Esophagus squamous epithelium (tissue), 4 donors: ENCODE data around the gene TLNRD1.

Experiments
- POLR2A ChIP-seq, 4 donors: fragments of 450-650 bp; IDR thresholded peaks; one replicate each; pipeline ENCODE4 v1.6.1; 2017; ENCODE audit warnings: antibody characterized with exemption in 4 of 4, mild to moderate bottlenecking in 4 of 4, moderate library complexity in 3 of 4
- TF ChIP-seq, protein P1 (sequence below), 6 experiments: fragments of 450-650 bp in 4 of 6; fragments of 200-600 bp in 2 of 6; sonication (generic) in 2 of 6; IDR thresholded peaks; one replicate each; pipeline ENCODE4 v1.5.1; 2016 to 2019; ENCODE audit warnings: antibody characterized with exemption in 6 of 6, mild to moderate bottlenecking in 4 of 6, moderate library complexity in 4 of 6

DNA sequence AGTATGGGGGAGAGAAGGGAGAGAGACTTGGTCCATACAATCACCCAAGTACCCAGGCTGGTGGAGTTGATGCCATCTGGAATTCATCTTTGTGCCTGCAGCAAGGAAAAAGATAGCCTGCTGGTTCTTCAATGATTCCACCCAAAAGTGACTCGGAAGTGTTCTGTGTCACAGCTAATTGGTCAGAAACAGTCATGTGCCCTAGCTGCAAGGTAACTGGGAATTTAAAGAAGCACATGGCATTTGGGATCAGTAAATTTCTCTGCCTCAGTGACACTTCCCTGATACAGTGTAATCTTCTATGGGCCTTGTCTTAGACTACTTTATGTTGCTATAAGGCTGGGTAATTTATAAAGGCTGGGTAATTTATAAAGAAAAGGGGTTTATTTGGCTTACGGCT lies 17.5 kb downstream of the TLNRD1 start:
- TF ChIP-seq, protein P1, sequence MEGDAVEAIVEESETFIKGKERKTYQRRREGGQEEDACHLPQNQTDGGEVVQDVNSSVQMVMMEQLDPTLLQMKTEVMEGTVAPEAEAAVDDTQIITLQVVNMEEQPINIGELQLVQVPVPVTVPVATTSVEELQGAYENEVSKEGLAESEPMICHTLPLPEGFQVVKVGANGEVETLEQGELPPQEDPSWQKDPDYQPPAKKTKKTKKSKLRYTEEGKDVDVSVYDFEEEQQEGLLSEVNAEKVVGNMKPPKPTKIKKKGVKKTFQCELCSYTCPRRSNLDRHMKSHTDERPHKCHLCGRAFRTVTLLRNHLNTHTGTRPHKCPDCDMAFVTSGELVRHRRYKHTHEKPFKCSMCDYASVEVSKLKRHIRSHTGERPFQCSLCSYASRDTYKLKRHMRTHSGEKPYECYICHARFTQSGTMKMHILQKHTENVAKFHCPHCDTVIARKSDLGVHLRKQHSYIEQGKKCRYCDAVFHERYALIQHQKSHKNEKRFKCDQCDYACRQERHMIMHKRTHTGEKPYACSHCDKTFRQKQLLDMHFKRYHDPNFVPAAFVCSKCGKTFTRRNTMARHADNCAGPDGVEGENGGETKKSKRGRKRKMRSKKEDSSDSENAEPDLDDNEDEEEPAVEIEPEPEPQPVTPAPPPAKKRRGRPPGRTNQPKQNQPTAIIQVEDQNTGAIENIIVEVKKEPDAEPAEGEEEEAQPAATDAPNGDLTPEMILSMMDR (IDR thresholded peaks at IDR 0.05) = no peak
- no peak for TF ChIP-seq POLR2A (IDR thresholded peaks at IDR 0.05)
